OCI-LY7 (cell line): ENCODE data around the gene TRAF1.
A peak's percentile ranks its signal among the peaks of the same experiment; 100 is the strongest.

ENCODE experiments used
- EZH2phosphoT487 ChIP-seq: fragments of 200-600 bp; sonication (generic); IDR thresholded peaks from 2 replicates; pipeline ENCODE4 v1.6.1; 2018; ENCODE audit warnings: low read depth, borderline replicate concordance, mild to moderate bottlenecking, mixed run types, antibody characterized with exemption, low read length, moderate library complexity, mixed read lengths
- TF ChIP-seq, protein P1 (sequence below): fragments of 200-600 bp; sonication (generic); conservative IDR thresholded peaks from 2 replicates; pipeline ENCODE4 v1.5.1; 2014; ENCODE audit warnings: mild to moderate bottlenecking, antibody characterized with exemption, low read length, moderate library complexity, mixed read lengths

- TF ChIP-seq, protein P1, sequence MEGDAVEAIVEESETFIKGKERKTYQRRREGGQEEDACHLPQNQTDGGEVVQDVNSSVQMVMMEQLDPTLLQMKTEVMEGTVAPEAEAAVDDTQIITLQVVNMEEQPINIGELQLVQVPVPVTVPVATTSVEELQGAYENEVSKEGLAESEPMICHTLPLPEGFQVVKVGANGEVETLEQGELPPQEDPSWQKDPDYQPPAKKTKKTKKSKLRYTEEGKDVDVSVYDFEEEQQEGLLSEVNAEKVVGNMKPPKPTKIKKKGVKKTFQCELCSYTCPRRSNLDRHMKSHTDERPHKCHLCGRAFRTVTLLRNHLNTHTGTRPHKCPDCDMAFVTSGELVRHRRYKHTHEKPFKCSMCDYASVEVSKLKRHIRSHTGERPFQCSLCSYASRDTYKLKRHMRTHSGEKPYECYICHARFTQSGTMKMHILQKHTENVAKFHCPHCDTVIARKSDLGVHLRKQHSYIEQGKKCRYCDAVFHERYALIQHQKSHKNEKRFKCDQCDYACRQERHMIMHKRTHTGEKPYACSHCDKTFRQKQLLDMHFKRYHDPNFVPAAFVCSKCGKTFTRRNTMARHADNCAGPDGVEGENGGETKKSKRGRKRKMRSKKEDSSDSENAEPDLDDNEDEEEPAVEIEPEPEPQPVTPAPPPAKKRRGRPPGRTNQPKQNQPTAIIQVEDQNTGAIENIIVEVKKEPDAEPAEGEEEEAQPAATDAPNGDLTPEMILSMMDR, result peak; percentile 52; the same call in 1 of the 2 replicates
- no peak for TF ChIP-seq EZH2phosphoT487
These were observed 2.7 kb upstream of the TRAF1 start for GRCh38 chr9:120929229-120929791.
